Brain microvascular endothelial cell (primary cell): ENCODE measurements around the gene DLGAP1.
A peak's percentile ranks its signal among the peaks of the same experiment; 100 is the strongest.

Experiments
- DNase-seq: peaks from one replicate; pipeline ENCODE4 v3.0.0-alpha.2; 2020
- H3K27ac ChIP-seq: fragments of 250-450 bp; sonication (Bioruptor Pico); 2 replicates; pipeline ENCODE4 v1.5.1; 2020; ENCODE audit warnings: mild to moderate bottlenecking, moderate library complexity
- H3K27me3 ChIP-seq: fragments of 250-450 bp; sonication (Bioruptor Pico); replicated peaks from 2 replicates; pipeline ENCODE4 v1.5.1; 2020; ENCODE audit warnings: mild to moderate bottlenecking
- H3K36me3 ChIP-seq: fragments of 250-450 bp; sonication (Bioruptor Pico); replicated peaks from 2 replicates; pipeline ENCODE4 v1.5.1; 2020; ENCODE audit warnings: mild to moderate bottlenecking
- H3K4me3 ChIP-seq: 2 replicates; pipeline ENCODE4 v1.5.1; 2011; ENCODE audit warnings: low read depth, mild to moderate bottlenecking, control low read depth, low read length, moderate library complexity
- in situ Hi-C: cut with HindIII; loops from 2 replicates; pipeline ENCODE4 v1.10.0; 2017; ENCODE audit warnings: low sequenced_read_pairs, low pct_ligation_motif_present
- TF ChIP-seq, protein P1 (sequence below): IDR thresholded peaks from 2 replicates; pipeline ENCODE4 v1.5.1; 2011; ENCODE audit warnings: low read depth, mild to moderate bottlenecking, moderate library complexity, low read length, control low read depth, inconsistent platforms; ENCODE audit errors: missing control alignments

Gene DLGAP1

DNA sequence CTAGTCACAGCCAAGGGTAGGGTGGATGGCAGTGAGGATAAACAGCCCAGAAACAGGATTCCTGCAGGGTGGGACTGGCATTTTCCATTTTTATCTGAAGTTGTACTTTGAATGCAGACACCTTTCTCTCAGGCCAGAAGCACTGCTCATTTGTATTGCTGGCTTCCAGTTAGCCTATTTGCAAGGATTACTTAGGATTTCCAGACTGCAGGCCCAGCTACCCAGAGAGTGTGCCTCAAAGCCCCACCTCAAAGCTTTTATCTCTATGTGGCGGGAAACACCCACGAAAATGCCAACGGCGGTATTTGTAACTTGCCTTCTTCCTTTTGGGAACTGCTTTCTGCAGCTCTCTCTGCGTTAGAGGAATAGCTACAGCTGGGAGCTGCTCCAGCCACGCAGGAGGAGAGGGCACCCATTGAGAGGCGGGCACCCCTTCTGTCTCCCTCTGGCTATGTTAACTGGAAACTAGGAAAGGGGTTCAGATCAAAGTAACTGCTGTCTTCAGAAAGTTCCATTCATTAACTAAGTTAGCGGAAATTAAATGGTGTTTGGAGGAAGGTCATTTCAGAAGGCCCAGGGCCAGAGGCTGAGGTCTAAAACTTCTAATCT is 860.2 kb downstream of the DLGAP1 start:
- TF ChIP-seq, protein P1, sequence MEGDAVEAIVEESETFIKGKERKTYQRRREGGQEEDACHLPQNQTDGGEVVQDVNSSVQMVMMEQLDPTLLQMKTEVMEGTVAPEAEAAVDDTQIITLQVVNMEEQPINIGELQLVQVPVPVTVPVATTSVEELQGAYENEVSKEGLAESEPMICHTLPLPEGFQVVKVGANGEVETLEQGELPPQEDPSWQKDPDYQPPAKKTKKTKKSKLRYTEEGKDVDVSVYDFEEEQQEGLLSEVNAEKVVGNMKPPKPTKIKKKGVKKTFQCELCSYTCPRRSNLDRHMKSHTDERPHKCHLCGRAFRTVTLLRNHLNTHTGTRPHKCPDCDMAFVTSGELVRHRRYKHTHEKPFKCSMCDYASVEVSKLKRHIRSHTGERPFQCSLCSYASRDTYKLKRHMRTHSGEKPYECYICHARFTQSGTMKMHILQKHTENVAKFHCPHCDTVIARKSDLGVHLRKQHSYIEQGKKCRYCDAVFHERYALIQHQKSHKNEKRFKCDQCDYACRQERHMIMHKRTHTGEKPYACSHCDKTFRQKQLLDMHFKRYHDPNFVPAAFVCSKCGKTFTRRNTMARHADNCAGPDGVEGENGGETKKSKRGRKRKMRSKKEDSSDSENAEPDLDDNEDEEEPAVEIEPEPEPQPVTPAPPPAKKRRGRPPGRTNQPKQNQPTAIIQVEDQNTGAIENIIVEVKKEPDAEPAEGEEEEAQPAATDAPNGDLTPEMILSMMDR: no peak
- peak; percentile 30 for DNase-seq
- in situ Hi-C loops: no loop called here
- Histone ChIP-seq H3K27me3 (no peaks in the 10 kb centered on the region), H3K4me3 (peak overlapping the region; percentile 65), H3K36me3 (peaks cover 4% of the 10 kb centered on the region), H3K27ac (peak overlapping the region; percentile 95)

DNA sequence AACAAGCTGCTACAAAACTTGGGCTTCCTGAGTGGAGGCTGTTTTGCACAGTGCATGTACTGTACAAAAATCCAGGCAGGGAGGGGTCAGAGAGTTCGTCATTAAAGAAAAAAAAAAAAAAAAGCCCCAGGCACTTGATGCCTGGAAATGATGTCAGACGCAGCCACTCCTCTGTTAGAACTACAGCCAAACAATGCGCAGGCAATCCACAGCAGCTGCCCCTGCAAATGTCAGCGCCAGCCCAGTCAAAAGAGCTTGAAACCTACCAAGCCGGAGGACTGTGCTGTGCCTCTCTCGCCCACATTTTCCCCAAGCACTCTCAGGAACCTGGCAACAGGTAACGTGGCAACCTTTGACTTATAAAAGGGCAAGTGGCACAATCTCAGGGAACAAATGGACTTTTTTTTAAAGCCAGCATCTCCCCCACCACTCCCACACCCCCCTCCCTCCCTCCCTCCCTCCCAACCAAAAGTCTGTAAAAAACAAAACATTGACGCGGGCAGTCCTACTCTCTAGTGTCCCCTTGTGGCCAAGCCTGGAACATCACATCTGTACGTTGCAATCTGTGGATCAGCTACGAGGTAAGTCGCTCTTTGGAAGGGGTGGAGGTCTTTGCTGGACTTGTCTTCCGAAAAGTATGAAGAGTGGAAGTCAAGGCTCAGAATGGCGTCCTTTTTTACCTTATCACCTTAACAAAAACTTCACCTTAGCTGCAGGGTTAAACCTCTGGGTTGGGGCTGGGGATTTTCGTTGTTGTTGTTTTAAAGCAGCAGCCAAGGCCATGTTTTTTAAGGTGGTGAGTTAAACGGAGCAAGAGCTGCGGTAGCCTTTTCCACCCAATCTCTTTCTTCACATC is 861.0 kb downstream of the DLGAP1 start:
- in situ Hi-C loops: no loop called here
- Histone ChIP-seq H3K27me3 (no peaks in the 10 kb centered on the region), H3K4me3 (peak overlapping the region; percentile 65), H3K27ac (peak overlapping the region; percentile 95), H3K36me3 (peaks cover 4% of the 10 kb centered on the region)
- DNase-seq: peak; percentile 95
- TF ChIP-seq, protein P1: peak; percentile 88

DNA sequence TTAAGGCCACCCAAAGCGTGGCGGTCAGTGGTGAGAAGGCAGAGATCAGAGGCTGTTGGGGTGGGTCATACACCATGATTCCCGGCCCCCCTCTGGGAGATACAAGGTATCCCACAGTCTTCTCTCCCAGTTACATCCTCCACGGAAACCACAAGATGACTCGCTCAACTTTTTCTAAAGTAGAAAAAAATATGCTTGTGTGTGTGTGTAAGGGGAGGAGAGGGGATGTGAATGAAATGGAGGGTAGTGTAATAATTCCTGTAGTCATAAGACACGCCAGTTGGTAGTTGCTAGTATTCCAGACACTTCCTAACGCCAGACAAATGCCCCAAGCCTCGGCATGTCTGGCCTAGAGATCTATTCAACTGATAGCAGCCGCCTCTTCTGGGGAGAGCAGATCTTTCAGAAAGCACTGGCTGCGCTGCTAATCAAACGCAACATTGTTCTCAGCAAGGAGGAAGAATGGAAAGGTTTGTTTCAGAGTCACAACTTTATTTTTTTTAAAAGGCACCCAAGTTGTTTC is 861.7 kb downstream of the DLGAP1 start:
- peaks cover 4% of the 10 kb centered on the region for H3K36me3 ChIP-seq
- TF ChIP-seq, protein P1: no peak
- in situ Hi-C loops: no loop called here
- H3K27me3 ChIP-seq: no peaks in the 10 kb centered on the region
- H3K4me3 ChIP-seq: peak overlapping the region; percentile 23
- peak overlapping the region; percentile 95 for H3K27ac ChIP-seq
- DNase-seq: peak; percentile 91

DNA sequence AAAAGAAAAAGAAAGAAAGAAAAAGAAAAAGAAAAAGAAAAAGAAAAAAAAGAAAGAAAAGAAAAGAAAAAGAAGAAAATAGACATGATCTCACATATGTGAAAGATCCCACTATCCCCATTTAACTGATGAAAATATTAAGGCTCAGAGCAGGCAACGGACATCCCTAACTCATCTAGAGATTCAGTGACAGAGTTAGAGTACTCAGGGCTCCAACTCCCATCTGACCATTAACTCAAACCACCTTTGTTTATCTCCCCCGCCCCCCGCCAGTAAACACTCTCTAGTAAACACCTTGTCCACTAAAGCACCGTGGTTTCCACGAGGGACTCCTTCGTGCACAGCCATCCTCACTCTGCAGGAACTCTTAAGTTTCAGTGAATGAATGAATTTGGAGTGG is 862.2 kb downstream of the DLGAP1 start:
- peak overlapping the region; percentile 95 for H3K27ac ChIP-seq
- TF ChIP-seq, protein P1: no peak
- DNase-seq: no peak
- no peak overlapping the region for H3K4me3 ChIP-seq
- H3K27me3 ChIP-seq: no peaks in the 10 kb centered on the region
- peaks cover 4% of the 10 kb centered on the region for H3K36me3 ChIP-seq
- in situ Hi-C loops: no loop called here

DNA sequence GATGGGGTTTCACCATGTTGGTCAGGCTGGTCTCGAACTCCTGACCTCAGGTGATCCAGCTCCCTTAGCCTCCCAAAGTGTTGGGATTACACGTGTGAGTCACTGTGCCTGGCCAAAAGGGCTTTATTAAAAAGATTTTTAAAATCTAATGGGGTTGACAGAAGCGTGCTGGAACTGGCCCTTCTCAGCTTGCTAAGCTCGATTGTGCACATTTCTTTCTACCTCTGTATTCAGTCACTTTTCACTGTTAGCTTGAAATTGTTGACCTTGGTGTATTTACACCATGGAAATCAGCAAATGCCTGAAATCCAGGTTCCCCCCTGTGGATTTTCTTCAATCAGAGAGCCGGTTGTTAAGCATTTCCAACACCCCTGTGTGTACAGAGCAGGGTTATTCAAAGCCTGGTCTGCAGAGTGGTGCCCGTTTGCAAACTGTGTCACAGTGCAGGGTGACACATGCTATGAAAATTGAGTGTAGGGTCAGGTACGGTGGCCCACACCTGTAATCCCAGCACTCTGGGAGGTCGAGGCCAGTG is 864.9 kb downstream of the DLGAP1 start:
- Histone ChIP-seq H3K27ac (no peak overlapping the region), H3K27me3 (no peaks in the 10 kb centered on the region), H3K36me3 (no peaks in the 10 kb centered on the region), H3K4me3 (no peak overlapping the region)
- in situ Hi-C loops: no loop called here
- TF ChIP-seq, protein P1: no peak
- DNase-seq: no peak
